BJ (cell line): ENCODE results near the gene GRAPL. TPM values are rescaled to one million over a fixed set of nuclear protein-coding genes. Genes with fewer than 3 reads are reported as not detected.
"Not testable (repeated sequence)": the region's sequence is repeated elsewhere in the genome, so short reads cannot be mapped to it uniquely, and the experiment has no call there.

Experiments
- CTCF ChIA-PET: fragments of 350-600 bp; formaldehyde crosslinking; extraction: SDS; loops from one replicate; lab custom pipeline; 2021; ENCODE audit warnings: antibody characterized with exemption, inconsistent platforms; lab: Yijun Ruan, JAX
- POLR2A ChIA-PET: fragments of 300-600 bp; sonication (Branson Sonifier 250); formaldehyde crosslinking; extraction: SDS; loops from one replicate; lab custom pipeline; 2021; ENCODE audit warnings: antibody characterized with exemption; lab: Charles Lee
- DNase-seq: peaks from one replicate; pipeline ENCODE4 v3.0.0-alpha.2; 2011; ENCODE audit warnings: low read depth
- H3K27me3 ChIP-seq: 2 replicates; pipeline ENCODE4 v1.6.0; 2011; ENCODE audit warnings: low read length; ENCODE audit not compliant: control insufficient read depth, insufficient read depth
- H3K36me3 ChIP-seq: 2 replicates; pipeline ENCODE4 v1.5.1; 2011; ENCODE audit warnings: low read length; ENCODE audit not compliant: control insufficient read depth, insufficient read depth
- H3K4me3 ChIP-seq: 2 replicates; pipeline ENCODE4 v1.5.1; 2011; ENCODE audit warnings: low read depth, mild to moderate bottlenecking, control low read depth, low read length
- polyA plus RNA-seq: library from polyadenylated mRNA; depleted of rRNA; stranded (reverse); fragments of >200 nt; gene quantifications from 2 replicates; pipeline ENCODE4 v1.2.3, GENCODE V29; 2011

GRAPL gene
- polyA plus RNA-seq, 1 experiment = not detected

- CTCF ChIA-PET, H3K4me3 ChIP-seq, POLR2A ChIA-PET, H3K36me3 ChIP-seq, H3K27me3 ChIP-seq, DNase-seq: not testable (repeated sequence)
Measured at GRCh38 chr17:19174422-19174821, 47.0 kb downstream of the GRAPL start.

GRCh38 chr17:19175410-19175809 lies 48.0 kb downstream of the GRAPL start:
- H3K27me3 ChIP-seq, H3K36me3 ChIP-seq, DNase-seq, H3K4me3 ChIP-seq, POLR2A ChIA-PET, CTCF ChIA-PET: not testable (repeated sequence)

DNA sequence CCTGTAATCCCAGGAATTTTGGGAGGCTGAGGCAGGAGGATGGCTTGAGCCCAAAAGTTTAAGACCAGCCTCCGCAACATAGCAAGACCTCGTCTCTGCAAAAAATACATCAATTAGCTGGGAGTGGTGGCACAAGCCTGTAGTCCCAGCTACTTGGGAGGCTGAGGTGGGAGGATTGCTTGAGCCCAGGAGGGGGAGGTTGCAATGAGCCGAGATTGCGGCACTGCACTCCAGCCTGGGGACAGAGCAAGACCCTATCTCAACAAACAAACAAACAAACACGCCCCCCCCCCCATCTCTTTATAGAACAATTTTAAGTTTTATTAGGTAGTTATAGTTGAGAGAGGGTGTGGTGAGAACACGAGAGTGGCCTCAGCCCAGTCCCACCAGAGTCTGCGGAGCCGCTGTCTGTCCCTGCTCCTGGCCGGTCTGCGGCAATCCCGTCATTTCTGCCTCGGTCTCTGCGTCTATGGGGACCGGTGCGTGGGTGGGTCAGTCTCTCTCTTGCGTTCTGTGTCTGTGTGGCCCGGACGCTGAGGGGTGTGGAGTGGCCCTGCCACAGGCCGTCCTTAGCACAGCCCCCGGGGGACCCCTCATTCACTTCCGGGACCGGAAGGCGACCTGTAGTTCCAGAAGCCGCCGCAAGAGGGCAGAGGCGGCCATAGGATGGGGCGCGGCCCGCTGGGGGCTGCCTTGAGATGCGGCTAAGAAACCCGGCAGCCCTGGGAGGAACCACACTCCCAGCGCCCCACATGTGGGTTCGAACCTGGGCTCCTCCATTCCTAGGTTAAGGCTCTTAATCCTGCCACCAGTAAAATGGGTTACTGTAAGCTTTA lies 53.9 kb downstream of the GRAPL start:
- H3K36me3 ChIP-seq, CTCF ChIA-PET, POLR2A ChIA-PET, H3K4me3 ChIP-seq, H3K27me3 ChIP-seq, DNase-seq: not testable (repeated sequence)

- H3K36me3 ChIP-seq, CTCF ChIA-PET, DNase-seq, H3K27me3 ChIP-seq, H3K4me3 ChIP-seq, POLR2A ChIA-PET: not testable (repeated sequence)
Measured at GRCh38 chr17:19187883-19188869, 60.8 kb downstream of the GRAPL start.

DNA sequence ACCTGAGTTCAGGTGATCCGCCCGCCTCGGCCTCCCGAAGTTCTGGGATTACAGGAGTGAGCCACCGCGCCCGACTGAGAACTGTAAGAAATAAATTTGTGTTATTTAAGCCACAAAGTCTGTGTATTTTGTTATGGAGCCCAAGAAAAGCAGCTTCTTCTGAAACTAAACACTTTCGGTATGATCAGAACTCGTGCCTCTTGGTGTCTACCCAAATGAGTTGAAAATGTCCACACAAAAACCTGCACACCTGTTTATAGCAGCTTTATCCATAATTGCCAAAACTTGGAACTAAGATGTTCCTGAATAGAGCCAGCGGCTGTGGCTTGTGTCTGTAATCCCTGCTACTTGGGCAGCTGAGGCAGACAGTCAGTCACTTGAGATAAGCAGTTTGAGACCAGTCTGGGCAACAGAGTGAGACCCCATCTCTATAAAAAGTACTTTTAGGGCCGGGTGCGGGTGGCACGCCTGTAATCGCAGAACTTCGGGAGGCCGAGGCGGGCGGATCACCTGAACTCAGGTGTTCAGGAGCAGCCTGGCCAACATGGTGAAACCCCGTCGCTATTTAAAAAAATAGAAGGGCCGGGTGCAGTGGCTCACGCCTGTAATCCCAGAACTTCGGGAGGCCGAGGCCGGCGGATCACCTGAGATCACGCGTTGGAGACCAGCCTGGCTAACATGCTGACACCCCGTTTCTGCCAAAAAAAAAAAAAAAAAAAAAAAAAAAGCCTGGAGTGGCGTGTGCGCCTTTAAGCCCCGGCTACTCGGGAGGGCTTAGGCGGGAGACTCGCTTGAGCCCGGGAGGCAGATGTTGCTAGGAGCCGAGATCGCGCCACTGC lies 61.7 kb downstream of the GRAPL start:
- POLR2A ChIA-PET = not testable (repeated sequence)

GRCh38 chr17:19189781-19190405 lies 62.5 kb downstream of the GRAPL start:
- POLR2A ChIA-PET, CTCF ChIA-PET, DNase-seq, H3K4me3 ChIP-seq, H3K27me3 ChIP-seq, H3K36me3 ChIP-seq: not testable (repeated sequence)

More for the DNA sequence above, 61.7 kb downstream of the GRAPL start:
- H3K27me3 ChIP-seq, DNase-seq, H3K4me3 ChIP-seq, CTCF ChIA-PET, H3K36me3 ChIP-seq: not testable (repeated sequence)

GRCh38 chr17:19196382-19197204 lies 69.2 kb downstream of the GRAPL start:
- CTCF ChIA-PET, DNase-seq, POLR2A ChIA-PET, H3K36me3 ChIP-seq, H3K27me3 ChIP-seq: not testable (repeated sequence)
- H3K4me3 ChIP-seq = peak overlapping the region; percentile 44

DNA sequence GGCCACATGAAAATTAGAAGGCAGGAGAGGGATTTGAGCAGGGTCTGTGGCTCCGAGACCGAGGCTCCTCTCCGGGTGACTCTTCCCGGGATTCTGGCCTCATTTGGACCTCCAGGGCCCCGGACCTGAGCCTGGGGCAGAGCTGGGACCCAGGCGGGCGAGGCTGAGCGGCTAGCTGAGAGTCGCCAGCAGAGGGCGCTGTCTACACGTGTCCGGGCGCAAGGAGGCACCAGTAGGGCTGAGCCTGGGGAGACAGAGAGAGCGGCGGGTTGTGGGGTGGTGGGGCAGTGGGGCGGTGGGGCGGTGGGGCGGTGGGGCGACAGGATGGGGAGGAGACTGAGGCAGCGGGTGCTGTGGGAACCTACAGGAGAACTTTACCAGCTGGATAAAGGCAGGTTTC lies 75.1 kb downstream of the GRAPL start:
- H3K4me3 ChIP-seq, POLR2A ChIA-PET, H3K27me3 ChIP-seq, DNase-seq, H3K36me3 ChIP-seq, CTCF ChIA-PET: not testable (repeated sequence)

GRCh38 chr17:19203429-19203828 lies 76.0 kb downstream of the GRAPL start:
- DNase-seq, POLR2A ChIA-PET, H3K36me3 ChIP-seq, H3K27me3 ChIP-seq, CTCF ChIA-PET, H3K4me3 ChIP-seq: not testable (repeated sequence)
